ENCODE data around the gene CTXND1. TPM values are rescaled to one million over a fixed set of nuclear protein-coding genes. Genes with fewer than 3 reads are reported as not detected.
"Not testable (repeated sequence)": the region's sequence is repeated elsewhere in the genome, so short reads cannot be mapped to it uniquely, and the experiment has no call there.

Gene CTXND1
- total and polyA plus RNA-seq, 5 donors: 0.29 to 3.9 (median 0.53) TPM

GRCh38 chr15:80156176-80156720 is 95.8 kb downstream of the CTXND1 start:
- DNase-seq (no peak), ATAC-seq (no peak)
- WGBS: 88% methylated on average over 8 of the region's 8 CpGs
- H3K9me3 ChIP-seq (ENCODE audit: control insufficient read depth, low read length): no peaks in the 10 kb centered on the region
- intact Hi-C loops (cut with DNase I): no loop called here
- no peak overlapping the region for H3K27ac ChIP-seq (ENCODE audit: low read length)
- H3K27me3 ChIP-seq (ENCODE audit: control insufficient read depth, insufficient read depth): no peaks in the 10 kb centered on the region
- peaks cover 4% of the 10 kb centered on the region for H3K4me1 ChIP-seq (ENCODE audit: control insufficient read depth, insufficient read depth, low read length)
- H3K4me3 ChIP-seq (ENCODE audit: low read length): no peak overlapping the region

GRCh38 chr15:80155378-80156175 is 96.4 kb downstream of the CTXND1 start:
- H3K27ac ChIP-seq (ENCODE audit: low read length); H3K9me3 ChIP-seq (ENCODE audit: control insufficient read depth, low read length); H3K27me3 ChIP-seq (ENCODE audit: control insufficient read depth, insufficient read depth); H3K4me1 ChIP-seq (ENCODE audit: control insufficient read depth, insufficient read depth, low read length); ATAC-seq; H3K4me3 ChIP-seq (ENCODE audit: low read length); intact Hi-C loops (cut with DNase I): not testable (repeated sequence)
- peak in 1 of 3 donors; percentile 69 for DNase-seq
- whole genome bisulfite sequencing: 74% methylated on average over 16 of the region's 16 CpGs

GRCh38 chr15:80155001-80155377 is 97.0 kb downstream of the CTXND1 start:
- intact Hi-C loops (cut with DNase I): no loop called here
- H3K27ac ChIP-seq (ENCODE audit: low read length): no peak overlapping the region

GRCh38 chr15:80154336-80154735 is 97.7 kb downstream of the CTXND1 start:
- Histone ChIP-seq H3K9me3 (ENCODE audit: control insufficient read depth, low read length) (no peaks in the 10 kb centered on the region), H3K27me3 (ENCODE audit: control insufficient read depth, insufficient read depth) (no peaks in the 10 kb centered on the region), H3K27ac (ENCODE audit: low read length) (no peak overlapping the region), H3K4me3 (ENCODE audit: low read length) (no peak overlapping the region), H3K4me1 (ENCODE audit: control insufficient read depth, insufficient read depth, low read length) (peaks cover 4% of the 10 kb centered on the region)
- WGBS: 79% methylated on average over 6 of the region's 6 CpGs
- intact Hi-C loops (cut with DNase I): loop anchor here in 1 of 4 donors (5.0 kb wide), 1 partner anchor 92 kb away; no protein-coding TSS in a partner anchor
- DNase-seq: no peak
- no peak for ATAC-seq

More at GRCh38 chr15:80155001-80155377, 97.0 kb downstream of the CTXND1 start:
- 81% methylated on average over 5 of the region's 5 CpGs for whole genome bisulfite sequencing
- peaks cover 4% of the 10 kb centered on the region for H3K4me1 ChIP-seq (ENCODE audit: control insufficient read depth, insufficient read depth, low read length)
- ATAC-seq (no peak), DNase-seq (no peak)
- H3K27me3 ChIP-seq (ENCODE audit: control insufficient read depth, insufficient read depth): no peaks in the 10 kb centered on the region
- H3K9me3 ChIP-seq (ENCODE audit: control insufficient read depth, low read length): no peaks in the 10 kb centered on the region
- no peak overlapping the region for H3K4me3 ChIP-seq (ENCODE audit: low read length)

- WGBS: 77% methylated on average over 4 of the region's 4 CpGs
- Histone ChIP-seq H3K27me3 (ENCODE audit: control insufficient read depth, insufficient read depth) (no peaks in the 10 kb centered on the region), H3K4me3 (ENCODE audit: low read length) (peak overlapping the region; percentile 59), H3K4me1 (ENCODE audit: control insufficient read depth, insufficient read depth, low read length) (peaks cover 4% of the 10 kb centered on the region), H3K9me3 (ENCODE audit: control insufficient read depth, low read length) (no peaks in the 10 kb centered on the region), H3K27ac (ENCODE audit: low read length) (no peak overlapping the region)
- DNase-seq (no peak), ATAC-seq (no peak)
- intact Hi-C loops (cut with DNase I): loop anchor here in 1 of 4 donors (5.0 kb wide), 1 partner anchor 92 kb away; no protein-coding TSS in a partner anchor
These were observed 98.1 kb downstream of the CTXND1 start for GRCh38 chr15:80153900-80154299.

- no peaks in the 10 kb centered on the region for H3K27me3 ChIP-seq (ENCODE audit: control insufficient read depth, insufficient read depth)
- DNase-seq (peak in 1 of 3 donors; percentile 65), ATAC-seq (peak; percentile 86 to 89)
- peak within 1 kb of the TSS; percentile 59 for H3K4me3 ChIP-seq (ENCODE audit: low read length)
- H3K9me3 ChIP-seq (ENCODE audit: control insufficient read depth, low read length): no peaks in the 10 kb centered on the region
- 2% methylated on average over 45 of the region's 45 CpGs for WGBS
- intact Hi-C loops (cut with DNase I): loop anchor here in 1 of 4 donors (5.0 kb wide), 1 partner anchor 91 kb away; no protein-coding TSS in a partner anchor
- peaks cover 4% of the 10 kb centered on the region for H3K4me1 ChIP-seq (ENCODE audit: control insufficient read depth, insufficient read depth, low read length)
- H3K27ac ChIP-seq (ENCODE audit: low read length): peak within 1 kb of the TSS; percentile 62
These were observed 98.8 kb downstream of the CTXND1 start, which contains the start of gene FAH for GRCh38 chr15:80152896-80153876. TSS of gene FAH (plus strand) at chr15:80152999. CDS start at chr15:80153055, 56 bp downstream.

- intact Hi-C loops (cut with DNase I): loop anchor here in 1 of 4 donors (5.0 kb wide), 1 partner anchor 90 kb away; no protein-coding TSS in a partner anchor
- ATAC-seq: peak; percentile 94 to 95
These were observed 99.7 kb downstream of the CTXND1 start for GRCh38 chr15:80152180-80152895.

GRCh38 chr15:80151576-80151975 is 100.4 kb downstream of the CTXND1 start:
- no peaks in the 10 kb centered on the region for H3K9me3 ChIP-seq (ENCODE audit: control insufficient read depth, low read length)
- intact Hi-C loops (cut with DNase I): loop anchor here in 1 of 4 donors (5.0 kb wide), 1 partner anchor 89 kb away; no protein-coding TSS in a partner anchor
- no peak overlapping the region for H3K27ac ChIP-seq (ENCODE audit: low read length)
- H3K4me3 ChIP-seq (ENCODE audit: low read length): no peak overlapping the region
- H3K27me3 ChIP-seq (ENCODE audit: control insufficient read depth, insufficient read depth): no peaks in the 10 kb centered on the region
- H3K4me1 ChIP-seq (ENCODE audit: control insufficient read depth, insufficient read depth, low read length): peaks cover 2% of the 10 kb centered on the region
- no peak for DNase-seq
- WGBS: 39% methylated on average over 3 of the region's 3 CpGs
- no peak for ATAC-seq

More at GRCh38 chr15:80152180-80152895, 99.7 kb downstream of the CTXND1 start:
- peak overlapping the region; percentile 62 for H3K27ac ChIP-seq (ENCODE audit: low read length)
- 3% methylated on average over 35 of the region's 41 CpGs for WGBS
- H3K27me3 ChIP-seq (ENCODE audit: control insufficient read depth, insufficient read depth): no peaks in the 10 kb centered on the region
- DNase-seq: peak; percentile 98 to 99 (median 99)
- H3K4me1 ChIP-seq (ENCODE audit: control insufficient read depth, insufficient read depth, low read length): peaks cover 4% of the 10 kb centered on the region
- H3K4me3 ChIP-seq (ENCODE audit: low read length): peak overlapping the region; percentile 59
- H3K9me3 ChIP-seq (ENCODE audit: control insufficient read depth, low read length): no peaks in the 10 kb centered on the region

- intact Hi-C loops (cut with DNase I): loop anchor here in 1 of 4 donors (5.0 kb wide), 1 partner anchor 89 kb away; no protein-coding TSS in a partner anchor
- H3K9me3 ChIP-seq (ENCODE audit: control insufficient read depth, low read length): no peaks in the 10 kb centered on the region
- H3K4me3 ChIP-seq (ENCODE audit: low read length): no peak overlapping the region
- WGBS: 56% methylated on average over 6 of the region's 6 CpGs
- H3K27me3 ChIP-seq (ENCODE audit: control insufficient read depth, insufficient read depth): no peaks in the 10 kb centered on the region
- no peak for ATAC-seq
- peak in 1 of 3 donors; percentile 47 for DNase-seq
- H3K27ac ChIP-seq (ENCODE audit: low read length): no peak overlapping the region
- peaks cover 2% of the 10 kb centered on the region for H3K4me1 ChIP-seq (ENCODE audit: control insufficient read depth, insufficient read depth, low read length)
These were observed 100.9 kb downstream of the CTXND1 start for GRCh38 chr15:80151148-80151547.
